HL-60 (cell line): Measurements from ENCODE around the gene BLOC1S4.

Experiments
- DNase-seq, 2 experiments: peaks; one replicate each; pipeline ENCODE4 v3.0.0-alpha.2; 2010 to 2020; ENCODE audit warnings: low read depth in 1 of 2, low spot score in 1 of 2
- H3K27ac ChIP-seq: fragments of 250-450 bp; sonication (Bioruptor Pico); replicated peaks from 2 replicates; pipeline ENCODE4 v1.5.1; 2020; ENCODE audit warnings: mild to moderate bottlenecking, moderate library complexity
- H3K27me3 ChIP-seq: fragments of 250-450 bp; sonication (Bioruptor Pico); 2 replicates; pipeline ENCODE4 v1.5.1; 2021; ENCODE audit warnings: mild to moderate bottlenecking, moderate library complexity; ENCODE audit not compliant: insufficient read depth, poor library complexity, severe bottlenecking
- H3K4me3 ChIP-seq: replicated peaks from 2 replicates; pipeline ENCODE4 v1.5.1; 2011; ENCODE audit warnings: mild to moderate bottlenecking, control low read depth, low read length; ENCODE audit not compliant: insufficient read depth
- CTCF ChIP-seq: IDR thresholded peaks from one replicate; pipeline ENCODE4 v1.5.1; 2011; ENCODE audit warnings: low read length, control low read depth, inconsistent platforms; ENCODE audit not compliant: insufficient read depth
- GABPA ChIP-seq: IDR thresholded peaks from 2 replicates; pipeline ENCODE4 v1.6.1; 2012; ENCODE audit warnings: low read depth
- POLR2AphosphoS5 ChIP-seq: IDR thresholded peaks from 2 replicates; pipeline ENCODE4 v1.6.1; 2012; ENCODE audit warnings: low read depth
- REST ChIP-seq: IDR thresholded peaks from 2 replicates; pipeline ENCODE4 v1.6.1; 2012; ENCODE audit warnings: low read depth; ENCODE audit not compliant: insufficient replicate concordance
- SPI1 ChIP-seq: IDR thresholded peaks from 2 replicates; pipeline ENCODE4 v1.6.1; 2012; ENCODE audit warnings: low read depth, mild to moderate bottlenecking, borderline replicate concordance

BLOC1S4 gene

GRCh38 chr4:6692806-6693205 lies 23.2 kb upstream of the BLOC1S4 start:
- Histone ChIP-seq H3K27me3 (no peaks in the 10 kb centered on the region), H3K4me3 (no peak overlapping the region), H3K27ac (peak overlapping the region; percentile 88)
- TF ChIP-seq REST = no peak
- no peak for DNase-seq

GRCh38 chr4:6693231-6694176 lies 22.5 kb upstream of the BLOC1S4 start, which contains the start of gene S100P:
Gene S100P, plus strand, starts transcription at chr4:6693878. Its CDS starts 55 bp downstream, at chr4:6693933.
- H3K27ac ChIP-seq = peak within 1 kb of the TSS; percentile 88
- H3K27me3 ChIP-seq = no peaks in the 10 kb centered on the region
- H3K4me3 ChIP-seq = peak within 1 kb of the TSS; percentile 47
- DNase-seq = peak; percentile 63 to 85
- TF ChIP-seq CTCF = no peak
- no peak for TF ChIP-seq SPI1
- TF ChIP-seq REST = no peak
- peak; percentile 41; the same call in 1 of the 2 replicates for TF ChIP-seq POLR2AphosphoS5
- TF ChIP-seq GABPA = no peak

GRCh38 chr4:6694177-6694901 lies 21.6 kb upstream of the BLOC1S4 start:
- Histone ChIP-seq H3K27ac (peak overlapping the region; percentile 88), H3K27me3 (no peaks in the 10 kb centered on the region), H3K4me3 (peak overlapping the region; percentile 47)
- no peak for DNase-seq
- TF ChIP-seq SPI1 (peak; percentile 57; the same call in 1 of the 2 replicates), GABPA (no peak; the same call in 1 of the 2 replicates)

GRCh38 chr4:6695660-6696610 lies 20.0 kb upstream of the BLOC1S4 start:
- TF ChIP-seq CTCF = no peak
- TF ChIP-seq SPI1 = peak; percentile 64; the same call in 1 of the 2 replicates
- TF ChIP-seq POLR2AphosphoS5 = peak; percentile 37; the same call in 1 of the 2 replicates
- no peak for TF ChIP-seq GABPA
- peak; percentile 19 for TF ChIP-seq REST
- Histone ChIP-seq H3K27me3 (no peaks in the 10 kb centered on the region), H3K27ac (peak overlapping the region; percentile 88), H3K4me3 (peak overlapping the region; percentile 13; the same call in 1 of the 2 replicates)
- DNase-seq = peak in 1 of 2 experiments; percentile 85
